Measurements from ENCODE around the gene PDPK1.

Gene PDPK1

GRCh38 chr16:2587891-2588565 lies 50.2 kb downstream of the PDPK1 start:
- Histone ChIP-seq H3K27ac (replicated peaks) (no peak overlapping the region), H3K4me3 (replicated peaks; ENCODE audit: insufficient read depth, low read length) (no peak overlapping the region), H3K27me3 (ENCODE audit: insufficient read depth, poor library complexity, severe bottlenecking) (no peaks in the 10 kb centered on the region)
- DNase-seq (ENCODE audit: low read depth in 1 of 2, low spot score in 1 of 2) = no peak
- no peak for TF ChIP-seq POLR2AphosphoS5 (IDR thresholded peaks at IDR 0.05; ENCODE audit: low read depth)
- no peak for TF ChIP-seq REST (IDR thresholded peaks at IDR 0.05; ENCODE audit: insufficient replicate concordance, low read depth)
- no peak for TF ChIP-seq SPI1 (IDR thresholded peaks at IDR 0.05; ENCODE audit: borderline replicate concordance, low read depth)
- no peak for TF ChIP-seq CTCF (IDR thresholded peaks at IDR 0.05; ENCODE audit: insufficient read depth, low read length)
- no peak for TF ChIP-seq GABPA (IDR thresholded peaks at IDR 0.05; ENCODE audit: low read depth)

- Histone ChIP-seq H3K27me3 (ENCODE audit: insufficient read depth, poor library complexity, severe bottlenecking) (no peaks in the 10 kb centered on the region), H3K27ac (replicated peaks) (no peak overlapping the region), H3K4me3 (replicated peaks; ENCODE audit: insufficient read depth, low read length) (no peak overlapping the region)
- TF ChIP-seq POLR2AphosphoS5 (IDR thresholded peaks at IDR 0.05; ENCODE audit: low read depth) = no peak
- TF ChIP-seq SPI1 (IDR thresholded peaks at IDR 0.05; ENCODE audit: borderline replicate concordance, low read depth) = no peak
- TF ChIP-seq GABPA (IDR thresholded peaks at IDR 0.05; ENCODE audit: low read depth) = no peak
- TF ChIP-seq REST (IDR thresholded peaks at IDR 0.05; ENCODE audit: insufficient replicate concordance, low read depth) = no peak
- TF ChIP-seq CTCF (IDR thresholded peaks at IDR 0.05; ENCODE audit: insufficient read depth, low read length) = no peak
- DNase-seq (ENCODE audit: low read depth in 1 of 2, low spot score in 1 of 2) = no peak
These were observed 53.8 kb downstream of the PDPK1 start for GRCh38 chr16:2591476-2592240.

GRCh38 chr16:2592786-2593185 lies 55.0 kb downstream of the PDPK1 start:
- no peak for DNase-seq (ENCODE audit: low read depth in 1 of 2, low spot score in 1 of 2)
- H3K27ac ChIP-seq (replicated peaks) = no peak overlapping the region
- no peaks in the 10 kb centered on the region for H3K27me3 ChIP-seq (ENCODE audit: insufficient read depth, poor library complexity, severe bottlenecking)
- no peak for TF ChIP-seq SPI1 (IDR thresholded peaks at IDR 0.05; ENCODE audit: borderline replicate concordance, low read depth)
- TF ChIP-seq GABPA (IDR thresholded peaks at IDR 0.05; ENCODE audit: low read depth) = no peak
- no peak for TF ChIP-seq CTCF (IDR thresholded peaks at IDR 0.05; ENCODE audit: insufficient read depth, low read length)
- TF ChIP-seq POLR2AphosphoS5 (IDR thresholded peaks at IDR 0.05; ENCODE audit: low read depth) = no peak
- no peak for TF ChIP-seq REST (IDR thresholded peaks at IDR 0.05; ENCODE audit: insufficient replicate concordance, low read depth)
- no peak overlapping the region for H3K4me3 ChIP-seq (replicated peaks; ENCODE audit: insufficient read depth, low read length)
